ENCODE results near the gene ZNF70.

Gene ZNF70

GRCh38 chr22:23760056-23760455 lies 9.1 kb upstream of the ZNF70 start:
- Mint-ChIP-seq H3K27ac (no peak overlapping the region), H3K27me3 (no peaks in the 10 kb centered on the region), H3K4me3 (no peak overlapping the region), H3K36me3 (ENCODE audit: low read depth) (peaks cover 12% of the 10 kb centered on the region), H3K4me1 (ENCODE audit: low read depth) (peaks cover 27% of the 10 kb centered on the region), H3K9me3 (no peaks in the 10 kb centered on the region)
- intact Hi-C loops (cut with micrococcal nuclease), result no loop called here

GRCh38 chr22:23759566-23759965 lies 8.7 kb upstream of the ZNF70 start:
- Mint-ChIP-seq H3K4me1 (ENCODE audit: low read depth) (peaks cover 22% of the 10 kb centered on the region), H3K36me3 (ENCODE audit: low read depth) (peaks cover 7% of the 10 kb centered on the region), H3K9me3 (no peaks in the 10 kb centered on the region), H3K27me3 (no peaks in the 10 kb centered on the region), H3K4me3 (no peak overlapping the region), H3K27ac (no peak overlapping the region)
- intact Hi-C loops (cut with micrococcal nuclease), result no loop called here

GRCh38 chr22:23756891-23757290 lies 6.0 kb upstream of the ZNF70 start:
- H3K4me1 Mint-ChIP-seq (ENCODE audit: low read depth), result peaks cover 18% of the 10 kb centered on the region
- no peaks in the 10 kb centered on the region for H3K36me3 Mint-ChIP-seq (ENCODE audit: low read depth)
- intact Hi-C loops (cut with micrococcal nuclease), result no loop called here
- no peaks in the 10 kb centered on the region for H3K27me3 Mint-ChIP-seq
- H3K27ac Mint-ChIP-seq, result no peak overlapping the region
- no peak overlapping the region for H3K4me3 Mint-ChIP-seq
- H3K9me3 Mint-ChIP-seq, result no peaks in the 10 kb centered on the region

- no peak overlapping the region for H3K27ac Mint-ChIP-seq
- H3K36me3 Mint-ChIP-seq (ENCODE audit: low read depth), result peaks cover 6% of the 10 kb centered on the region
- H3K4me3 Mint-ChIP-seq, result no peak overlapping the region
- H3K9me3 Mint-ChIP-seq, result no peaks in the 10 kb centered on the region
- intact Hi-C loops (cut with micrococcal nuclease), result no loop called here
- H3K4me1 Mint-ChIP-seq (ENCODE audit: low read depth), result peaks cover 29% of the 10 kb centered on the region
- no peaks in the 10 kb centered on the region for H3K27me3 Mint-ChIP-seq
These were observed 4.8 kb upstream of the ZNF70 start for GRCh38 chr22:23755711-23756110.

GRCh38 chr22:23754980-23755636 lies 4.2 kb upstream of the ZNF70 start:
- H3K27ac Mint-ChIP-seq, result no peak overlapping the region
- H3K4me3 Mint-ChIP-seq, result no peak overlapping the region
- no peaks in the 10 kb centered on the region for H3K27me3 Mint-ChIP-seq
- intact Hi-C loops (cut with micrococcal nuclease), result no loop called here
- peaks cover 10% of the 10 kb centered on the region for H3K36me3 Mint-ChIP-seq (ENCODE audit: low read depth)
- H3K4me1 Mint-ChIP-seq (ENCODE audit: low read depth), result peaks cover 35% of the 10 kb centered on the region
- H3K9me3 Mint-ChIP-seq, result no peaks in the 10 kb centered on the region

- H3K4me3 Mint-ChIP-seq, result no peak within 1 kb of the TSS
These were observed 3.5 kb upstream of the ZNF70 start, which contains the start of gene VPREB3 for GRCh38 chr22:23754220-23754919. TSS of gene VPREB3 (minus strand) at chr22:23754425. CDS start at chr22:23754363, 62 bp downstream.

GRCh38 chr22:23753385-23753784 lies 2.5 kb upstream of the ZNF70 start:
- no peak overlapping the region for H3K27ac Mint-ChIP-seq
- no peak overlapping the region for H3K4me3 Mint-ChIP-seq
- H3K9me3 Mint-ChIP-seq, result no peaks in the 10 kb centered on the region
- intact Hi-C loops (cut with micrococcal nuclease), result no loop called here
- no peaks in the 10 kb centered on the region for H3K27me3 Mint-ChIP-seq
- H3K36me3 Mint-ChIP-seq (ENCODE audit: low read depth), result peaks cover 10% of the 10 kb centered on the region
- H3K4me1 Mint-ChIP-seq (ENCODE audit: low read depth), result peaks cover 42% of the 10 kb centered on the region

More at GRCh38 chr22:23754220-23754919, 3.5 kb upstream of the ZNF70 start, which contains the start of gene VPREB3:
- Mint-ChIP-seq H3K9me3 (no peaks in the 10 kb centered on the region), H3K4me1 (ENCODE audit: low read depth) (peaks cover 42% of the 10 kb centered on the region), H3K36me3 (ENCODE audit: low read depth) (peaks cover 10% of the 10 kb centered on the region), H3K27me3 (no peaks in the 10 kb centered on the region), H3K27ac (no peak within 1 kb of the TSS)
- intact Hi-C loops (cut with micrococcal nuclease), result no loop called here

GRCh38 chr22:23752750-23753149 lies 1.8 kb upstream of the ZNF70 start:
- Mint-ChIP-seq H3K9me3 (no peaks in the 10 kb centered on the region), H3K27ac (no peak overlapping the region), H3K4me3 (no peak overlapping the region), H3K36me3 (ENCODE audit: low read depth) (peaks cover 10% of the 10 kb centered on the region), H3K4me1 (ENCODE audit: low read depth) (peaks cover 42% of the 10 kb centered on the region), H3K27me3 (no peaks in the 10 kb centered on the region)
- intact Hi-C loops (cut with micrococcal nuclease), result no loop called here

- H3K27ac Mint-ChIP-seq, result peak overlapping the region; percentile 92
- peaks cover 43% of the 10 kb centered on the region for H3K4me1 Mint-ChIP-seq (ENCODE audit: low read depth)
- H3K4me3 Mint-ChIP-seq, result peak overlapping the region; percentile 86
- no peaks in the 10 kb centered on the region for H3K9me3 Mint-ChIP-seq
- H3K36me3 Mint-ChIP-seq (ENCODE audit: low read depth), result peaks cover 10% of the 10 kb centered on the region
- intact Hi-C loops (cut with micrococcal nuclease), result no loop called here
- no peaks in the 10 kb centered on the region for H3K27me3 Mint-ChIP-seq
These were observed 1.3 kb upstream of the ZNF70 start for GRCh38 chr22:23752090-23752691.

- Mint-ChIP-seq H3K27ac (peak overlapping the region; percentile 92), H3K36me3 (ENCODE audit: low read depth) (peaks cover 10% of the 10 kb centered on the region), H3K27me3 (no peaks in the 10 kb centered on the region), H3K4me1 (ENCODE audit: low read depth) (peaks cover 50% of the 10 kb centered on the region), H3K9me3 (no peaks in the 10 kb centered on the region), H3K4me3 (peak overlapping the region; percentile 86)
- intact Hi-C loops (cut with micrococcal nuclease), result no loop called here
These were observed 607 bp upstream of the ZNF70 start for GRCh38 chr22:23751441-23751996.

GRCh38 chr22:23750367-23750713 lies 572 bp downstream of the ZNF70 start:
- intact Hi-C loops (cut with micrococcal nuclease), result no loop called here
- Mint-ChIP-seq H3K4me1 (ENCODE audit: low read depth) (peaks cover 61% of the 10 kb centered on the region), H3K27me3 (no peaks in the 10 kb centered on the region)

GRCh38 chr22:23749841-23750301 lies 1.0 kb downstream of the ZNF70 start:
- no peaks in the 10 kb centered on the region for H3K27me3 Mint-ChIP-seq
- peaks cover 62% of the 10 kb centered on the region for H3K4me1 Mint-ChIP-seq (ENCODE audit: low read depth)
- no peaks in the 10 kb centered on the region for H3K9me3 Mint-ChIP-seq
- no peak overlapping the region for H3K27ac Mint-ChIP-seq
- intact Hi-C loops (cut with micrococcal nuclease), result no loop called here
- H3K4me3 Mint-ChIP-seq, result peak overlapping the region; percentile 80
- peaks cover 13% of the 10 kb centered on the region for H3K36me3 Mint-ChIP-seq (ENCODE audit: low read depth)

More at GRCh38 chr22:23750367-23750713, 572 bp downstream of the ZNF70 start:
- peaks cover 10% of the 10 kb centered on the region for H3K36me3 Mint-ChIP-seq (ENCODE audit: low read depth)
- H3K4me3 Mint-ChIP-seq, result peak overlapping the region; percentile 80
- H3K27ac Mint-ChIP-seq, result peak overlapping the region; percentile 92
- H3K9me3 Mint-ChIP-seq, result no peaks in the 10 kb centered on the region

GRCh38 chr22:23745791-23746190 lies 5.1 kb downstream of the ZNF70 start:
- Mint-ChIP-seq H3K27me3 (no peaks in the 10 kb centered on the region), H3K27ac (peak overlapping the region; percentile 68)

GRCh38 chr22:23744485-23744884 lies 6.4 kb downstream of the ZNF70 start:
- H3K4me3 Mint-ChIP-seq, result no peak overlapping the region
- H3K27me3 Mint-ChIP-seq, result no peaks in the 10 kb centered on the region
- intact Hi-C loops (cut with micrococcal nuclease), result no loop called here
- peaks cover 21% of the 10 kb centered on the region for H3K4me1 Mint-ChIP-seq (ENCODE audit: low read depth)
- no peak overlapping the region for H3K27ac Mint-ChIP-seq
- peaks cover 35% of the 10 kb centered on the region for H3K36me3 Mint-ChIP-seq (ENCODE audit: low read depth)
- no peaks in the 10 kb centered on the region for H3K9me3 Mint-ChIP-seq

More at GRCh38 chr22:23745791-23746190, 5.1 kb downstream of the ZNF70 start:
- H3K9me3 Mint-ChIP-seq, result no peaks in the 10 kb centered on the region
- intact Hi-C loops (cut with micrococcal nuclease), result no loop called here
- H3K4me1 Mint-ChIP-seq (ENCODE audit: low read depth), result peaks cover 34% of the 10 kb centered on the region
- no peak overlapping the region for H3K4me3 Mint-ChIP-seq
- peaks cover 39% of the 10 kb centered on the region for H3K36me3 Mint-ChIP-seq (ENCODE audit: low read depth)

All from dendritic cell treated with granulocyte-macrophage colony-stimulating factor and Interleukin-4, amounts not matched to agents 40 ng/mL and 50 ng/mL, for 4 days (primary cell).